LNCaP clone FGC (cell line): ENCODE results near the gene C1orf56.

ENCODE experiments used
- DNase-seq: peaks from one replicate; pipeline ENCODE4 v3.0.0-alpha.2; 2011; ENCODE audit warnings: low read depth
- H3K4me3 ChIP-seq: 2 replicates; pipeline ENCODE4 v1.5.1; 2011; ENCODE audit warnings: mild to moderate bottlenecking, low read depth, low read length, control low read depth
- CTCF ChIP-seq: IDR thresholded peaks from 2 replicates; pipeline ENCODE4 v1.5.1; 2012; ENCODE audit warnings: mild to moderate bottlenecking; ENCODE audit not compliant: control insufficient read depth, insufficient read depth; ENCODE audit errors: extremely low read depth

C1orf56 gene

DNA sequence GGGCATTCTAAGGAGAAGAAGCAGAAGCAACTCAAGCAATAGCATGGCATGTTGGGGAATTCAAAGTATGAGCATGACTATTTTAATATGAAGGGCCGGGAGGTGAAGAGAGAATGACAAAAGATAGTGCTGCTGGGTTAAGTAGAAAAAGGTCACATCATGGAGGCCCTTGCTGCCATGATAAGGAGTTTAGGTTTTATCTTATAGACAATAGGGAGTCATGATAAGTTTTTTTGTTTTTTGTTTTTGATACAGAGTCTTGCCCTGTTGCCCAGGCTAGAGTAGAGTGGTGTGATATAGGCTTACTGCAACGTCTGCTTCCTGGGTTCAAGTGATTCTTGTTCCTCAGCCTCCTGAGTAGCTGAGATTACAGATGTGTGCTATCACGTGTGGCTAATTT lies 8.0 kb upstream of the C1orf56 start:
- TF ChIP-seq CTCF, result no peak
- H3K4me3 ChIP-seq, result no peak overlapping the region
- DNase-seq, result no peak

- H3K4me3 ChIP-seq, result no peak overlapping the region
- no peak for TF ChIP-seq CTCF
- no peak for DNase-seq
Measured at GRCh38 chr1:151043163-151043562, 4.4 kb upstream of the C1orf56 start.

DNA sequence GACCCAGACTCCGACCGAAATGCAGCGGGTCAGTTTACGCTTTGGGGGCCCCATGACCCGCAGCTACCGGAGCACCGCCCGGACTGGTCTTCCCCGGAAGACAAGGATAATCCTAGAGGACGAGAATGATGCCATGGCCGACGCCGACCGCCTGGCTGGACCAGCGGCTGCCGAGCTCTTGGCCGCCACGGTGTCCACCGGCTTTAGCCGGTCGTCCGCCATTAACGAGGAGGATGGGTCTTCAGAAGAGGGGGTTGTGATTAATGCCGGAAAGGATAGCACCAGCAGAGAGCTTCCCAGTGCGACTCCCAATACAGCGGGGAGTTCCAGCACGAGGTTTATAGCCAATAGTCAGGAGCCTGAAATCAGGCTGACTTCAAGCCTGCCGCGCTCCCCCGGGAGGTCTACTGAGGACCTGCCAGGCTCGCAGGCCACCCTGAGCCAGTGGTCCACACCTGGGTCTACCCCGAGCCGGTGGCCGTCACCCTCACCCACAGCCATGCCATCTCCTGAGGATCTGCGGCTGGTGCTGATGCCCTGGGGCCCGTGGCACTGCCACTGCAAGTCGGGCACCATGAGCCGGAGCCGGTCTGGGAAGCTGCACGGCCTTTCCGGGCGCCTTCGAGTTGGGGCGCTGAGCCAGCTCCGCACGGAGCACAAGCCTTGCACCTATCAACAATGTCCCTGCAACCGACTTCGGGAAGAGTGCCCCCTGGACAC lies 534 bp downstream of the C1orf56 start:
- H3K4me3 ChIP-seq, result peak overlapping the region; percentile 37
- TF ChIP-seq CTCF, result no peak
- no peak for DNase-seq

GRCh38 chr1:151048645-151049032 lies 1.1 kb downstream of the C1orf56 start:
- no peak for DNase-seq
- TF ChIP-seq CTCF, result 0 out of 2 replicates have a peak, but pooled peaks have one; percentile 12
- H3K4me3 ChIP-seq, result peak overlapping the region; percentile 37

DNA sequence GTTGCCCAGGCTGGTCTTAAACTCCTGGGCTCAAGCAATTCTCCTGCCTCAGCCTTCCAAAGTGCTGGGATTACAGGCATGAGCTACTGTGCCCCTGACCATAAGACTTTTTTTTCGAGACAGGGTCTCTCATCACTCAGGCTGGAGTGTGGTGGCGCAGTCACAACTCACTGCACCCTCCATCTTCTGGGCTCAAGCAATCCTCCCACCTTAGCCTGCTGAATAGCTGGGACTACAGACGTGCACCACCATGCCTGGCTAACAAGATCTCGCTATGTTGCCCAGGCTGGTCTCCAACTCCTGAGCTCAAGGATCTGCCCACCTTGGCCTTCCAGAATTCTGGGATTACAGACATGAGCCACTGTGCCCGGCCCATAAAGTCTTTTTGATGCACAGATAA lies 1.9 kb downstream of the C1orf56 start:
- TF ChIP-seq CTCF, result no peak
- no peak for DNase-seq
- no peak overlapping the region for H3K4me3 ChIP-seq

- no peak for DNase-seq
- TF ChIP-seq CTCF, result no peak
- no peak overlapping the region for H3K4me3 ChIP-seq
Measured at GRCh38 chr1:151050051-151050688, 2.6 kb downstream of the C1orf56 start.
